ENCODE data around the gene SMYD3. TPM values are rescaled to one million over a fixed set of nuclear protein-coding genes. Genes with fewer than 3 reads are reported as not detected.

The SMYD3 gene
- total and polyA plus RNA-seq, 9 of the 15 experiments (the other 6 are each of a cell fraction or from before 2014, with no cell fraction given): 128 to 440 (median 197) TPM

- 68% methylated on average over 4 of the region's 4 CpGs for WGBS (ENCODE audit: insufficient coverage, low coverage, missing lambda C conversion rate)
- CTCF ChIA-PET (ENCODE audit: low intra/inter-chr PET ratio): interaction anchor here (0.7 kb wide), 1 partner anchor 400 kb away, joined by 4 read pairs; no protein-coding TSS in a partner anchor
- ATAC-seq (no peak), DNase-seq (ENCODE audit: extremely low read depth in 1 of 4, low spot score in 3 of 4) (no peak), FAIRE-seq (no peak)
- Histone ChIP-seq H3K9me1 (ENCODE audit: control insufficient read depth, insufficient read depth, low read length) (no peaks in the 10 kb centered on the region), H2AFZ (ENCODE audit: low read depth, low read length) (no peak overlapping the region), H3K27ac (ENCODE audit: extremely low read depth, low read depth, low read length) (no peak overlapping the region), H3K79me2 (ENCODE audit: control insufficient read depth, insufficient read depth, low read length) (no peaks in the 10 kb centered on the region), H3K4me1 (replicated peaks in 1 of 2; ENCODE audit: control insufficient read depth in 2 of 2, insufficient read depth in 2 of 2, low read length in 2 of 2) (peaks cover 6 to 7% of the 10 kb centered on the region in 2 experiments; a peak in 4 of 5 replicates), H3K36me3 (ENCODE audit: control insufficient read depth, insufficient read depth, low read length) (no peaks in the 10 kb centered on the region), H3K27me3 (ENCODE audit: control insufficient read depth in 2 of 2, insufficient read depth in 2 of 2, low read length in 2 of 2) (no peaks in the 10 kb centered on the region), H3K9me3 (replicated peaks; ENCODE audit: control insufficient read depth, insufficient read depth, low read depth, low read length) (peaks cover 24% of the 10 kb centered on the region), H3K4me2 (ENCODE audit: insufficient read depth, low read length) (no peak overlapping the region), H4K20me1 (replicated peaks; ENCODE audit: control insufficient read depth, insufficient read depth, low read length) (no peaks in the 10 kb centered on the region), H3K4me3 (no peak overlapping the region), H3K9ac (ENCODE audit: insufficient read depth in 1 of 2, low read depth in 2 of 2, low read length in 2 of 2) (no peak overlapping the region)
- TF ChIP-seq ZNF280A (IDR thresholded peaks at IDR 0.05; ENCODE audit: low read depth, partially characterized antibody) (peak; percentile 37), ZNF277 (CRISPR knock-in tag; IDR thresholded peaks at IDR 0.05; ENCODE audit: borderline replicate concordance) (no peak), CBX3 (IDR thresholded peaks at IDR 0.05; ENCODE audit: borderline replicate concordance in 1 of 2, low read length in 2 of 2) (peak in 1 of 2 experiments; percentile 66; a peak in 1 of 3 replicates), TRIM24 (IDR thresholded peaks at IDR 0.05) (0 out of 4 replicates have a peak, but pooled peaks of 1 of the 2 experiments have one; percentile 31)
- POLR2A ChIA-PET: interaction anchor here (0.9 kb wide), 1 partner anchor 8 kb away, joined by 3 read pairs; no protein-coding TSS in a partner anchor
- intact Hi-C loops (cut with micrococcal nuclease): no loop called here
- in situ Hi-C loops (cut with MboI): no loop called here
- no TSS peak for BruUV-seq (replicated peaks)
These were observed 89.8 kb downstream of the SMYD3 start for GRCh38 chr1:246417152-246417812.

Measured in K562 (cell line).